Activated CD4-positive, alpha-beta memory T cell treated with anti-CD3 and anti-CD28 coated beads, Interleukin-2, amount 10 ng/mL, durations not matched to agents 7 days and 5 days (primary cell): ENCODE results near the gene SRPK2. TPM values are rescaled to one million over a fixed set of nuclear protein-coding genes. Genes with fewer than 3 reads are reported as not detected.

Experiments
- CTCF ChIA-PET: fragments of 350-600 bp; sonication (Branson Sonifier 250); formaldehyde crosslinking; loops from one replicate; lab custom pipeline; 2021; ENCODE audit warnings: antibody characterized with exemption, inconsistent platforms; lab: Charles Lee
- POLR2A ChIA-PET: fragments of 350-600 bp; sonication (Branson Sonifier 250); formaldehyde crosslinking; loops from one replicate; lab custom pipeline; 2021; ENCODE audit warnings: antibody characterized with exemption; lab: Charles Lee
- DNase-seq: peaks from one replicate; pipeline ENCODE4 v3.0.0-alpha.2; 2020
- H3K27ac Mint-ChIP-seq: one replicate; pipeline ENCODE4 v1.8.0; 2021; ENCODE audit warnings: mild to moderate bottlenecking, mixed read lengths
- H3K27me3 Mint-ChIP-seq: one replicate; pipeline ENCODE4 v1.8.0; 2021; ENCODE audit warnings: mixed read lengths
- H3K36me3 Mint-ChIP-seq: one replicate; pipeline ENCODE4 v1.8.0; 2021; ENCODE audit warnings: low read depth, mixed read lengths
- H3K4me1 Mint-ChIP-seq: one replicate; pipeline ENCODE4 v1.8.0; 2021; ENCODE audit warnings: mixed read lengths
- H3K4me3 Mint-ChIP-seq: one replicate; pipeline ENCODE4 v1.8.0; 2021; ENCODE audit warnings: mild to moderate bottlenecking, mixed read lengths
- H3K9me3 Mint-ChIP-seq: one replicate; pipeline ENCODE4 v1.8.0; 2021; ENCODE audit warnings: mixed read lengths
- total RNA-seq, 2 experiments: library from RNA; stranded (reverse); gene quantifications; one replicate each; pipeline ENCODE4 v1.2.3, GENCODE V29; 2021

SRPK2 gene
- total RNA-seq, 2 experiments from 2014 or later, result 42.9 to 45.0 TPM

- H3K36me3 Mint-ChIP-seq, result peaks cover 35% of the 10 kb centered on the region
- no peak overlapping the region for H3K27ac Mint-ChIP-seq
- ChIA-PET POLR2A (no interaction called here), CTCF (no interaction called here)
- peaks cover 1% of the 10 kb centered on the region for H3K4me1 Mint-ChIP-seq
- DNase-seq, result no peak
- no peaks in the 10 kb centered on the region for H3K9me3 Mint-ChIP-seq
- no peak overlapping the region for H3K4me3 Mint-ChIP-seq
- no peaks in the 10 kb centered on the region for H3K27me3 Mint-ChIP-seq
Measured at GRCh38 chr7:105137898-105138297, 250.8 kb downstream of the SRPK2 start.

GRCh38 chr7:105136221-105136620 is 252.5 kb downstream of the SRPK2 start:
- ChIA-PET POLR2A (no interaction called here), CTCF (interaction anchor here (0.5 to 1.4 kb wide), 3 partner anchors 146 to 155 kb away, joined by 3 read pairs; no protein-coding TSS in a partner anchor)
- no peak for DNase-seq
- Mint-ChIP-seq H3K4me3 (no peak overlapping the region), H3K27me3 (no peaks in the 10 kb centered on the region), H3K4me1 (peaks cover 11% of the 10 kb centered on the region), H3K27ac (no peak overlapping the region), H3K9me3 (no peaks in the 10 kb centered on the region), H3K36me3 (peaks cover 29% of the 10 kb centered on the region)

GRCh38 chr7:105133986-105134655 is 254.6 kb downstream of the SRPK2 start:
- CTCF ChIA-PET, result no interaction called here
- Mint-ChIP-seq H3K4me1 (peaks cover 21% of the 10 kb centered on the region), H3K4me3 (no peak overlapping the region), H3K9me3 (no peaks in the 10 kb centered on the region), H3K36me3 (peaks cover 31% of the 10 kb centered on the region), H3K27ac (no peak overlapping the region), H3K27me3 (no peaks in the 10 kb centered on the region)
- POLR2A ChIA-PET, result no interaction called here
- DNase-seq, result no peak

GRCh38 chr7:105133358-105133757 is 255.4 kb downstream of the SRPK2 start:
- no peak overlapping the region for H3K27ac Mint-ChIP-seq
- no peak overlapping the region for H3K4me3 Mint-ChIP-seq
- no peaks in the 10 kb centered on the region for H3K27me3 Mint-ChIP-seq
- H3K36me3 Mint-ChIP-seq, result peaks cover 29% of the 10 kb centered on the region
- POLR2A ChIA-PET, result no interaction called here
- H3K9me3 Mint-ChIP-seq, result no peaks in the 10 kb centered on the region
- no peak for DNase-seq
- CTCF ChIA-PET, result no interaction called here
- peaks cover 21% of the 10 kb centered on the region for H3K4me1 Mint-ChIP-seq

GRCh38 chr7:105132835-105133234 is 255.9 kb downstream of the SRPK2 start:
- Mint-ChIP-seq H3K4me1 (peaks cover 24% of the 10 kb centered on the region), H3K4me3 (no peak overlapping the region), H3K9me3 (no peaks in the 10 kb centered on the region), H3K27me3 (no peaks in the 10 kb centered on the region), H3K36me3 (peaks cover 25% of the 10 kb centered on the region), H3K27ac (no peak overlapping the region)
- ChIA-PET POLR2A (interaction anchor here (1.3 kb wide), 1 partner anchor 17 kb away, joined by 3 read pairs; no protein-coding TSS in a partner anchor), CTCF (no interaction called here)
- no peak for DNase-seq

GRCh38 chr7:105132335-105132734 is 256.4 kb downstream of the SRPK2 start:
- Mint-ChIP-seq H3K36me3 (peaks cover 24% of the 10 kb centered on the region), H3K27me3 (no peaks in the 10 kb centered on the region), H3K4me3 (no peak overlapping the region), H3K4me1 (peaks cover 26% of the 10 kb centered on the region), H3K9me3 (no peaks in the 10 kb centered on the region), H3K27ac (no peak overlapping the region)
- DNase-seq, result no peak
- ChIA-PET POLR2A (interaction anchor here (1.3 kb wide), 1 partner anchor 16 kb away, joined by 3 read pairs; no protein-coding TSS in a partner anchor), CTCF (interaction anchor here (0.9 kb wide), 1 partner anchor 9 kb away, joined by 3 read pairs; no protein-coding TSS in a partner anchor)

- no peaks in the 10 kb centered on the region for H3K9me3 Mint-ChIP-seq
- H3K4me3 Mint-ChIP-seq, result no peak overlapping the region
- no peak overlapping the region for H3K27ac Mint-ChIP-seq
- no peak for DNase-seq
- H3K4me1 Mint-ChIP-seq, result peaks cover 29% of the 10 kb centered on the region
- POLR2A ChIA-PET, result interaction anchor here (1.3 kb wide), 1 partner anchor 16 kb away, joined by 3 read pairs; no protein-coding TSS in a partner anchor
- no peaks in the 10 kb centered on the region for H3K27me3 Mint-ChIP-seq
- H3K36me3 Mint-ChIP-seq, result peaks cover 20% of the 10 kb centered on the region
- CTCF ChIA-PET, result interaction anchor here (0.9 kb wide), 1 partner anchor 9 kb away, joined by 3 read pairs; no protein-coding TSS in a partner anchor
Measured at GRCh38 chr7:105131890-105132289, 256.8 kb downstream of the SRPK2 start.

GRCh38 chr7:105131033-105131656 is 257.6 kb downstream of the SRPK2 start:
- POLR2A ChIA-PET, result no interaction called here
- Mint-ChIP-seq H3K4me1 (peaks cover 29% of the 10 kb centered on the region), H3K4me3 (no peak overlapping the region), H3K27me3 (no peaks in the 10 kb centered on the region), H3K27ac (no peak overlapping the region), H3K36me3 (peaks cover 19% of the 10 kb centered on the region), H3K9me3 (no peaks in the 10 kb centered on the region)
- CTCF ChIA-PET, result no interaction called here
- DNase-seq, result no peak

GRCh38 chr7:105130580-105130979 is 258.1 kb downstream of the SRPK2 start:
- H3K9me3 Mint-ChIP-seq, result no peaks in the 10 kb centered on the region
- ChIA-PET CTCF (interaction anchor here (0.6 kb wide), 1 partner anchor 236 kb away, joined by 3 read pairs; no protein-coding TSS in a partner anchor), POLR2A (no interaction called here)
- H3K4me3 Mint-ChIP-seq, result no peak overlapping the region
- H3K27ac Mint-ChIP-seq, result no peak overlapping the region
- no peak for DNase-seq
- peaks cover 24% of the 10 kb centered on the region for H3K36me3 Mint-ChIP-seq
- H3K27me3 Mint-ChIP-seq, result no peaks in the 10 kb centered on the region
- H3K4me1 Mint-ChIP-seq, result peaks cover 29% of the 10 kb centered on the region

GRCh38 chr7:105130048-105130447 is 258.7 kb downstream of the SRPK2 start:
- peaks cover 29% of the 10 kb centered on the region for H3K4me1 Mint-ChIP-seq
- H3K36me3 Mint-ChIP-seq, result peaks cover 29% of the 10 kb centered on the region
- H3K27me3 Mint-ChIP-seq, result no peaks in the 10 kb centered on the region
- ChIA-PET CTCF (interaction anchor here (0.6 kb wide), 1 partner anchor 236 kb away, joined by 3 read pairs; no protein-coding TSS in a partner anchor), POLR2A (no interaction called here)
- H3K9me3 Mint-ChIP-seq, result no peaks in the 10 kb centered on the region
- H3K4me3 Mint-ChIP-seq, result no peak overlapping the region
- no peak for DNase-seq
- H3K27ac Mint-ChIP-seq, result no peak overlapping the region

- ChIA-PET POLR2A (no interaction called here), CTCF (interaction anchor here (0.6 kb wide), 1 partner anchor 339 kb away, joined by 3 read pairs; no protein-coding TSS in a partner anchor)
- DNase-seq, result no peak
- no peak overlapping the region for H3K4me3 Mint-ChIP-seq
- peaks cover 30% of the 10 kb centered on the region for H3K4me1 Mint-ChIP-seq
- peaks cover 28% of the 10 kb centered on the region for H3K36me3 Mint-ChIP-seq
- no peaks in the 10 kb centered on the region for H3K9me3 Mint-ChIP-seq
- no peak overlapping the region for H3K27ac Mint-ChIP-seq
- H3K27me3 Mint-ChIP-seq, result no peaks in the 10 kb centered on the region
Measured at GRCh38 chr7:105127179-105127578, 261.5 kb downstream of the SRPK2 start.

GRCh38 chr7:105126436-105126975 is 262.2 kb downstream of the SRPK2 start:
- no peak for DNase-seq
- H3K27me3 Mint-ChIP-seq, result no peaks in the 10 kb centered on the region
- H3K4me1 Mint-ChIP-seq, result peaks cover 24% of the 10 kb centered on the region
- H3K36me3 Mint-ChIP-seq, result peaks cover 25% of the 10 kb centered on the region
- ChIA-PET POLR2A (no interaction called here), CTCF (interaction anchor here (0.6 kb wide), 1 partner anchor 340 kb away, joined by 3 read pairs; no protein-coding TSS in a partner anchor)
- no peak overlapping the region for H3K4me3 Mint-ChIP-seq
- no peaks in the 10 kb centered on the region for H3K9me3 Mint-ChIP-seq
- H3K27ac Mint-ChIP-seq, result no peak overlapping the region

GRCh38 chr7:105125745-105126144 is 263.0 kb downstream of the SRPK2 start:
- CTCF ChIA-PET, result no interaction called here
- POLR2A ChIA-PET, result no interaction called here
- no peaks in the 10 kb centered on the region for H3K27me3 Mint-ChIP-seq
- H3K4me1 Mint-ChIP-seq, result peaks cover 16% of the 10 kb centered on the region
- H3K27ac Mint-ChIP-seq, result no peak overlapping the region
- no peak overlapping the region for H3K4me3 Mint-ChIP-seq
- peaks cover 23% of the 10 kb centered on the region for H3K36me3 Mint-ChIP-seq
- H3K9me3 Mint-ChIP-seq, result no peaks in the 10 kb centered on the region
- no peak for DNase-seq
